Head of caudate nucleus (tissue), 42 donors: Measurements from ENCODE around the gene SYTL1.

ENCODE experiments used
- DNase-seq, 42 donors: peaks; one replicate each; pipeline versions ENCODE4 v3.0.0 to v3.0.0-alpha.2; 2020 to 2021; ENCODE audit warnings: mixed read lengths in 7 of 42
- intact Hi-C: fragments of 100-400 bp; cut with DNase I; formaldehyde crosslinking; loops from one replicate; pipeline ENCODE4 v1.15.0; 2022

The SYTL1 gene

GRCh38 chr1:27307874-27308598 is 33.8 kb upstream of the SYTL1 start:
- intact Hi-C loops, result no loop called here
- no peak for DNase-seq

GRCh38 chr1:27314169-27314568 is 27.7 kb upstream of the SYTL1 start:
- DNase-seq, result no peak
- intact Hi-C loops, result no loop called here

- intact Hi-C loops, result no loop called here
- DNase-seq, result no peak
These were observed 27.1 kb upstream of the SYTL1 start for GRCh38 chr1:27314737-27315136.

GRCh38 chr1:27316860-27317259 is 25.0 kb upstream of the SYTL1 start:
- DNase-seq, result no peak
- intact Hi-C loops, result no loop called here

- intact Hi-C loops, result no loop called here
- DNase-seq, result no peak
These were observed 23.7 kb upstream of the SYTL1 start for GRCh38 chr1:27318136-27318535.

- DNase-seq, result no peak
- intact Hi-C loops, result no loop called here
These were observed 23.2 kb upstream of the SYTL1 start for GRCh38 chr1:27318596-27318995.

- intact Hi-C loops, result loop anchor here (10.0 kb wide), 1 partner anchor 283 kb away; the partner anchor contains the start of gene AHDC1
- DNase-seq, result peak; percentile 94 to 100 (median 99)
These were observed 19.8 kb upstream of the SYTL1 start, which contains the start of gene TMEM222 for GRCh38 chr1:27321813-27322568. Gene TMEM222, plus strand, starts transcription at chr1:27322163. Its CDS starts 35 bp downstream, at chr1:27322198.

GRCh38 chr1:27322569-27323240 is 19.1 kb upstream of the SYTL1 start:
- intact Hi-C loops, result loop anchor here (10.0 kb wide), 1 partner anchor 282 kb away; the partner anchor contains the start of gene AHDC1

GRCh38 chr1:27325286-27325685 is 16.5 kb upstream of the SYTL1 start:
- peak in 1 of 42 donors; percentile 17 for DNase-seq
- intact Hi-C loops, result loop anchor here (10.0 kb wide), 1 partner anchor 280 kb away; the partner anchor contains the start of gene AHDC1

More at GRCh38 chr1:27322569-27323240, 19.1 kb upstream of the SYTL1 start:
- peak in 1 of 42 donors; percentile 17 for DNase-seq

- DNase-seq, result no peak
- intact Hi-C loops, result loop anchor here (10.0 kb wide), 1 partner anchor 277 kb away; the partner anchor contains the start of gene AHDC1
These were observed 13.9 kb upstream of the SYTL1 start for GRCh38 chr1:27327964-27328363.

GRCh38 chr1:27330786-27331185 is 11.0 kb upstream of the SYTL1 start:
- no peak for DNase-seq
- intact Hi-C loops, result no loop called here

GRCh38 chr1:27331426-27331825 is 10.4 kb upstream of the SYTL1 start:
- intact Hi-C loops, result no loop called here
- DNase-seq, result no peak

GRCh38 chr1:27331922-27332321 is 9.9 kb upstream of the SYTL1 start:
- intact Hi-C loops, result no loop called here
- no peak for DNase-seq

- peak in 38 of 42 donors; percentile 18 to 80 (median 56) for DNase-seq
- intact Hi-C loops, result no loop called here
These were observed 9.1 kb upstream of the SYTL1 start for GRCh38 chr1:27332536-27333281.

GRCh38 chr1:27333717-27334279 is 8.0 kb upstream of the SYTL1 start:
- intact Hi-C loops, result no loop called here
- no peak for DNase-seq

- no peak for DNase-seq
- intact Hi-C loops, result no loop called here
These were observed 6.1 kb upstream of the SYTL1 start for GRCh38 chr1:27335506-27336422.

GRCh38 chr1:27336756-27337155 is 5.1 kb upstream of the SYTL1 start:
- intact Hi-C loops, result no loop called here
- no peak for DNase-seq

GRCh38 chr1:27338751-27339150 is 3.1 kb upstream of the SYTL1 start:
- DNase-seq, result no peak
- intact Hi-C loops, result no loop called here
